Stimulated activated CD4-positive, alpha-beta T cell treated with anti-CD3 and anti-CD28 coated beads, Interleukin-1b, Interleukin-23, amount 100 ng/mL, for 4 hours (primary cell): ENCODE data around the gene C5orf15.
A peak's percentile ranks its signal among the peaks of the same experiment; 100 is the strongest.
"Not testable (repeated sequence)": the region's sequence is repeated elsewhere in the genome, so short reads cannot be mapped to it uniquely, and the experiment has no call there.

Experiments used
- DNase-seq, 2 donors: peaks; one replicate each; pipeline ENCODE4 v3.0.0-alpha.2; 2020; ENCODE audit warnings: low read depth in 2 of 2

Gene C5orf15

GRCh38 chr5:133938039-133938821, 30.2 kb downstream of the C5orf15 start:
- no peak for DNase-seq

GRCh38 chr5:133937628-133938027, 30.8 kb downstream of the C5orf15 start:
- not testable (repeated sequence) for DNase-seq

- DNase-seq: no peak
Measured at GRCh38 chr5:133936651-133937015, 31.8 kb downstream of the C5orf15 start.

GRCh38 chr5:133935991-133936650, 32.3 kb downstream of the C5orf15 start:
- DNase-seq: not testable (repeated sequence)

- DNase-seq: no peak
Measured at GRCh38 chr5:133935667-133935940, 32.8 kb downstream of the C5orf15 start.

GRCh38 chr5:133934822-133935666, 33.4 kb downstream of the C5orf15 start:
- DNase-seq: no peak

- DNase-seq: no peak
Measured at GRCh38 chr5:133934311-133934710, 34.1 kb downstream of the C5orf15 start.

GRCh38 chr5:133933670-133934295, 34.6 kb downstream of the C5orf15 start:
- DNase-seq: no peak

GRCh38 chr5:133933169-133933509, 35.3 kb downstream of the C5orf15 start:
- DNase-seq: no peak

- no peak for DNase-seq
Measured at GRCh38 chr5:133932441-133933168, 35.8 kb downstream of the C5orf15 start.

GRCh38 chr5:133931546-133931945, 36.9 kb downstream of the C5orf15 start:
- DNase-seq: no peak

- no peak for DNase-seq
Measured at GRCh38 chr5:133930813-133931090, 37.7 kb downstream of the C5orf15 start.

- peak; percentile 52 for DNase-seq
Measured at GRCh38 chr5:133930061-133930812, 38.2 kb downstream of the C5orf15 start.

GRCh38 chr5:133928587-133929393, 39.6 kb downstream of the C5orf15 start:
- no peak for DNase-seq

GRCh38 chr5:133927300-133928180, 40.9 kb downstream of the C5orf15 start:
- no peak for DNase-seq

GRCh38 chr5:133926489-133927299, 41.7 kb downstream of the C5orf15 start:
- DNase-seq: no peak

- no peak for DNase-seq
Measured at GRCh38 chr5:133925866-133926488, 42.4 kb downstream of the C5orf15 start.

- DNase-seq: no peak
Measured at GRCh38 chr5:133925269-133925668, 43.2 kb downstream of the C5orf15 start.
